NCI-H1092 treated with DMSO at 0.1 percent for 48 hours (cell line): ENCODE results near the gene EHBP1L1.
"Not testable (repeated sequence)": the region's sequence is repeated elsewhere in the genome, so short reads cannot be mapped to it uniquely, and the experiment has no call there.

Source experiments
- DNase-seq: peaks from one replicate; lab custom pipeline; 2025; lab: John Stamatoyannopoulos, UW

The EHBP1L1 gene

GRCh38 chr11:65560555-65561418 lies 15.1 kb upstream of the EHBP1L1 start:
- DNase-seq = peak; percentile 43

GRCh38 chr11:65562020-65562419 lies 13.8 kb upstream of the EHBP1L1 start:
- DNase-seq = no peak

- DNase-seq = no peak
These were observed 13.1 kb upstream of the EHBP1L1 start for GRCh38 chr11:65562788-65563187.

- DNase-seq = no peak
These were observed 12.3 kb upstream of the EHBP1L1 start for GRCh38 chr11:65563601-65564000.

GRCh38 chr11:65564879-65565559 lies 10.8 kb upstream of the EHBP1L1 start:
- DNase-seq = not testable (repeated sequence)

GRCh38 chr11:65565624-65566453 lies 10.0 kb upstream of the EHBP1L1 start:
- DNase-seq = no peak

GRCh38 chr11:65569164-65569972 lies 6.5 kb upstream of the EHBP1L1 start:
- no peak for DNase-seq

GRCh38 chr11:65569973-65570918 lies 5.6 kb upstream of the EHBP1L1 start, which contains the start of gene ZNRD2:
TSS of gene ZNRD2 (plus strand) at chr11:65570477. CDS start at chr11:65570492, 15 bp downstream.
- peak; percentile 98 for DNase-seq

GRCh38 chr11:65571420-65571819 lies 4.4 kb upstream of the EHBP1L1 start:
- DNase-seq = no peak

- peak; percentile 55 for DNase-seq
These were observed 3.9 kb upstream of the EHBP1L1 start for GRCh38 chr11:65571940-65572339.

GRCh38 chr11:65572356-65573051 lies 3.3 kb upstream of the EHBP1L1 start, which contains the start of gene FAM89B:
TSS of gene FAM89B (plus strand) at chr11:65572538. CDS start at chr11:65572670, 132 bp downstream.
- DNase-seq = peak; percentile 78

- no peak for DNase-seq
These were observed 2.3 kb upstream of the EHBP1L1 start for GRCh38 chr11:65573391-65574079.

GRCh38 chr11:65574109-65574810 lies 1.6 kb upstream of the EHBP1L1 start:
- peak; percentile 62 for DNase-seq

GRCh38 chr11:65574811-65575567 lies 864 bp upstream of the EHBP1L1 start:
- no peak for DNase-seq

GRCh38 chr11:65576232-65576866 lies 496 bp downstream of the EHBP1L1 start:
- DNase-seq = no peak

GRCh38 chr11:65576867-65577755 lies 1.3 kb downstream of the EHBP1L1 start:
- no peak for DNase-seq
